HepG2 (cell line): ENCODE measurements around the gene KLHL17. TPM values are rescaled to one million over a fixed set of nuclear protein-coding genes. Genes with fewer than 3 reads are reported as not detected.
A peak's percentile ranks its signal among the peaks of the same experiment; 100 is the strongest.

ENCODE experiments used
- HDAC2 ChIP-seq: sonication (generic); formaldehyde crosslinking; IDR thresholded peaks from 2 replicates; pipeline ENCODE4 v1.4.0; 2020; ENCODE audit warnings: missing genetic modification reagents
- KDM3A ChIP-seq: IDR thresholded peaks from 2 replicates; pipeline ENCODE4 v1.6.1; 2018; ENCODE audit warnings: low read depth, missing compliant biosample characterization
- MXD3 ChIP-seq: IDR thresholded peaks from 2 replicates; pipeline ENCODE4 v1.6.1; 2016; ENCODE audit warnings: mild to moderate bottlenecking, missing biosample characterization, missing genetic modification reagents
- MXI1 ChIP-seq: IDR thresholded peaks from 3 replicates; pipeline ENCODE4 v1.6.1; 2012; ENCODE audit warnings: low read depth, low read length, inconsistent platforms, borderline replicate concordance
- SALL1 ChIP-seq: sonication (generic); formaldehyde crosslinking; IDR thresholded peaks from 2 replicates; pipeline ENCODE4 v1.8.0; 2022; ENCODE audit warnings: mild to moderate bottlenecking, missing genetic modification reagents
- SP4 ChIP-seq: sonication (generic); formaldehyde crosslinking; IDR thresholded peaks from 2 replicates; pipeline ENCODE4 v1.8.1; 2023; ENCODE audit warnings: mild to moderate bottlenecking, missing genetic modification reagents
- ZFP82 ChIP-seq: sonication (generic); formaldehyde crosslinking; IDR thresholded peaks from 2 replicates; pipeline ENCODE4 v1.5.1; 2020; ENCODE audit warnings: mild to moderate bottlenecking, missing genetic modification reagents, borderline replicate concordance
- ZMYM3 ChIP-seq: sonication (generic); formaldehyde crosslinking; IDR thresholded peaks from 2 replicates; pipeline ENCODE4 v1.5.1; 2020; ENCODE audit warnings: mild to moderate bottlenecking, missing genetic modification reagents
- ZMYM4 ChIP-seq: sonication (generic); formaldehyde crosslinking; IDR thresholded peaks from 2 replicates; pipeline ENCODE4 v1.8.1; 2023; ENCODE audit warnings: mild to moderate bottlenecking, missing genetic modification reagents
- ZNF275 ChIP-seq: sonication (generic); formaldehyde crosslinking; IDR thresholded peaks from 2 replicates; pipeline ENCODE4 v1.8.0; 2022; ENCODE audit warnings: missing genetic modification reagents, mild to moderate bottlenecking, inconsistent platforms, borderline replicate concordance
- ZNF431 ChIP-seq: sonication (generic); formaldehyde crosslinking; IDR thresholded peaks from 2 replicates; pipeline ENCODE4 v1.9.0; 2022; ENCODE audit warnings: missing genetic modification reagents, low read depth, mild to moderate bottlenecking, borderline replicate concordance
- ZNF468 ChIP-seq: sonication (generic); formaldehyde crosslinking; IDR thresholded peaks from 2 replicates; pipeline ENCODE4 v1.8.0; 2022; ENCODE audit warnings: mild to moderate bottlenecking, moderate library complexity, missing genetic modification reagents
- ZNF543 ChIP-seq: sonication (generic); formaldehyde crosslinking; IDR thresholded peaks from 2 replicates; pipeline ENCODE4 v1.4.0; 2020; ENCODE audit warnings: mild to moderate bottlenecking, missing genetic modification reagents
- ZNF577 ChIP-seq: sonication (generic); formaldehyde crosslinking; IDR thresholded peaks from 2 replicates; pipeline ENCODE4 v1.4.0; 2020; ENCODE audit warnings: mild to moderate bottlenecking, low read depth, missing genetic modification reagents, borderline replicate concordance
- ZNF598 ChIP-seq: sonication (generic); formaldehyde crosslinking; IDR thresholded peaks from 2 replicates; pipeline ENCODE4 v1.5.1; 2020; ENCODE audit warnings: mild to moderate bottlenecking, missing genetic modification reagents, borderline replicate concordance
- ZNF614 ChIP-seq: IDR thresholded peaks from 2 replicates; pipeline ENCODE4 v1.6.1; 2018; ENCODE audit warnings: missing biosample characterization, missing genetic modification reagents, inconsistent platforms, borderline replicate concordance
- ZNF800 ChIP-seq: sonication (generic); formaldehyde crosslinking; IDR thresholded peaks from 2 replicates; pipeline ENCODE4 v1.4.0; 2020; ENCODE audit warnings: missing genetic modification reagents
- ZSCAN31 ChIP-seq: sonication (generic); formaldehyde crosslinking; IDR thresholded peaks from 2 replicates; pipeline ENCODE4 v1.5.0; 2020; ENCODE audit warnings: low read depth, mild to moderate bottlenecking, missing genetic modification reagents
- polyA plus RNA-seq, 8 experiments: library from polyadenylated mRNA; depleted of rRNA in 3 of 8; stranded (reverse) in 7 of 8; unstranded in 1 of 8; fragments of >200 nt; fragmentation: Illumina TruSeq in 4 of 8; extraction: Trizol in 4 of 8; gene quantifications; 2 replicates each; pipeline versions ENCODE4 v1.2.1 to v1.2.3, GENCODE V29; 2011 to 2016; ENCODE audit warnings: low read depth in 4 of 8, missing spikeins in 1 of 8, mixed read lengths in 1 of 8; ENCODE audit not compliant: insufficient read depth in 1 of 8
- total RNA-seq, 5 experiments: library from RNA; depleted of rRNA; stranded (reverse); fragments of >200 nt; fragmentation: Illumina TruSeq; extraction: Trizol; gene quantifications; 2 replicates each; pipeline ENCODE4 v1.2.3, GENCODE V29; 2016; ENCODE audit warnings: low read depth in 1 of 5
- TF ChIP-seq, protein P1 (sequence below): IDR thresholded peaks from 2 replicates; pipeline ENCODE4 v1.4.0; 2020; ENCODE audit warnings: mild to moderate bottlenecking, missing genetic modification reagents
- TF ChIP-seq, protein P2 (sequence below): sonication (generic); formaldehyde crosslinking; IDR thresholded peaks from 2 replicates; pipeline ENCODE4 v1.4.0; 2020; ENCODE audit warnings: mild to moderate bottlenecking, missing genetic modification reagents

Gene KLHL17
- total and polyA plus RNA-seq, 2 of the 13 experiments (the other 11 are each of a cell fraction or from before 2014, with no cell fraction given): 9.3 to 24.7 TPM

GRCh38 chr1:980602-981395 is 20.4 kb downstream of the KLHL17 start (continued):
- no peak for TF ChIP-seq ZNF577
- TF ChIP-seq SALL1 (CRISPR knock-in tag): peak; percentile 55; the same call in 1 of the 2 replicates
- TF ChIP-seq MXD3 (CRISPR knock-in tag): no peak
- TF ChIP-seq ZMYM4: no peak
- no peak for TF ChIP-seq ZNF598 (CRISPR knock-in tag)
- no peak for TF ChIP-seq ZNF275 (CRISPR knock-in tag)
- TF ChIP-seq, protein P1, sequence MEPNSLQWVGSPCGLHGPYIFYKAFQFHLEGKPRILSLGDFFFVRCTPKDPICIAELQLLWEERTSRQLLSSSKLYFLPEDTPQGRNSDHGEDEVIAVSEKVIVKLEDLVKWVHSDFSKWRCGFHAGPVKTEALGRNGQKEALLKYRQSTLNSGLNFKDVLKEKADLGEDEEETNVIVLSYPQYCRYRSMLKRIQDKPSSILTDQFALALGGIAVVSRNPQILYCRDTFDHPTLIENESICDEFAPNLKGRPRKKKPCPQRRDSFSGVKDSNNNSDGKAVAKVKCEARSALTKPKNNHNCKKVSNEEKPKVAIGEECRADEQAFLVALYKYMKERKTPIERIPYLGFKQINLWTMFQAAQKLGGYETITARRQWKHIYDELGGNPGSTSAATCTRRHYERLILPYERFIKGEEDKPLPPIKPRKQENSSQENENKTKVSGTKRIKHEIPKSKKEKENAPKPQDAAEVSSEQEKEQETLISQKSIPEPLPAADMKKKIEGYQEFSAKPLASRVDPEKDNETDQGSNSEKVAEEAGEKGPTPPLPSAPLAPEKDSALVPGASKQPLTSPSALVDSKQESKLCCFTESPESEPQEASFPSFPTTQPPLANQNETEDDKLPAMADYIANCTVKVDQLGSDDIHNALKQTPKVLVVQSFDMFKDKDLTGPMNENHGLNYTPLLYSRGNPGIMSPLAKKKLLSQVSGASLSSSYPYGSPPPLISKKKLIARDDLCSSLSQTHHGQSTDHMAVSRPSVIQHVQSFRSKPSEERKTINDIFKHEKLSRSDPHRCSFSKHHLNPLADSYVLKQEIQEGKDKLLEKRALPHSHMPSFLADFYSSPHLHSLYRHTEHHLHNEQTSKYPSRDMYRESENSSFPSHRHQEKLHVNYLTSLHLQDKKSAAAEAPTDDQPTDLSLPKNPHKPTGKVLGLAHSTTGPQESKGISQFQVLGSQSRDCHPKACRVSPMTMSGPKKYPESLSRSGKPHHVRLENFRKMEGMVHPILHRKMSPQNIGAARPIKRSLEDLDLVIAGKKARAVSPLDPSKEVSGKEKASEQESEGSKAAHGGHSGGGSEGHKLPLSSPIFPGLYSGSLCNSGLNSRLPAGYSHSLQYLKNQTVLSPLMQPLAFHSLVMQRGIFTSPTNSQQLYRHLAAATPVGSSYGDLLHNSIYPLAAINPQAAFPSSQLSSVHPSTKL (CRISPR knock-in tag): 0 out of 2 replicates have a peak, but pooled peaks have one; percentile 20
- no peak for TF ChIP-seq ZFP82 (CRISPR knock-in tag)
- TF ChIP-seq MXI1: peak; percentile 14; the same call in 1 of the 3 replicates
- TF ChIP-seq ZMYM3 (CRISPR knock-in tag): peak; percentile 59; the same call in 1 of the 2 replicates
- TF ChIP-seq ZNF800 (CRISPR knock-in tag): no peak
- TF ChIP-seq, protein P2, sequence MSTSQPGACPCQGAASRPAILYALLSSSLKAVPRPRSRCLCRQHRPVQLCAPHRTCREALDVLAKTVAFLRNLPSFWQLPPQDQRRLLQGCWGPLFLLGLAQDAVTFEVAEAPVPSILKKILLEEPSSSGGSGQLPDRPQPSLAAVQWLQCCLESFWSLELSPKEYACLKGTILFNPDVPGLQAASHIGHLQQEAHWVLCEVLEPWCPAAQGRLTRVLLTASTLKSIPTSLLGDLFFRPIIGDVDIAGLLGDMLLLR (CRISPR knock-in tag): no peak
- peak; percentile 38; the same call in 1 of the 2 replicates for TF ChIP-seq ZNF614
- peak; percentile 41; the same call in 1 of the 2 replicates for TF ChIP-seq HDAC2 (CRISPR knock-in tag)
- no peak for TF ChIP-seq ZNF431 (CRISPR knock-in tag)
- TF ChIP-seq ZSCAN31 (CRISPR knock-in tag): no peak
- TF ChIP-seq SP4 (CRISPR knock-in tag): peak; percentile 46; the same call in 1 of the 2 replicates
- TF ChIP-seq KDM3A: no peak
- TF ChIP-seq ZNF543 (CRISPR knock-in tag): 0 out of 2 replicates have a peak, but pooled peaks have one; percentile 47
- no peak for TF ChIP-seq ZNF468 (CRISPR knock-in tag)
